Measurements from ENCODE around the gene MTFR1L.

MTFR1L gene

DNA sequence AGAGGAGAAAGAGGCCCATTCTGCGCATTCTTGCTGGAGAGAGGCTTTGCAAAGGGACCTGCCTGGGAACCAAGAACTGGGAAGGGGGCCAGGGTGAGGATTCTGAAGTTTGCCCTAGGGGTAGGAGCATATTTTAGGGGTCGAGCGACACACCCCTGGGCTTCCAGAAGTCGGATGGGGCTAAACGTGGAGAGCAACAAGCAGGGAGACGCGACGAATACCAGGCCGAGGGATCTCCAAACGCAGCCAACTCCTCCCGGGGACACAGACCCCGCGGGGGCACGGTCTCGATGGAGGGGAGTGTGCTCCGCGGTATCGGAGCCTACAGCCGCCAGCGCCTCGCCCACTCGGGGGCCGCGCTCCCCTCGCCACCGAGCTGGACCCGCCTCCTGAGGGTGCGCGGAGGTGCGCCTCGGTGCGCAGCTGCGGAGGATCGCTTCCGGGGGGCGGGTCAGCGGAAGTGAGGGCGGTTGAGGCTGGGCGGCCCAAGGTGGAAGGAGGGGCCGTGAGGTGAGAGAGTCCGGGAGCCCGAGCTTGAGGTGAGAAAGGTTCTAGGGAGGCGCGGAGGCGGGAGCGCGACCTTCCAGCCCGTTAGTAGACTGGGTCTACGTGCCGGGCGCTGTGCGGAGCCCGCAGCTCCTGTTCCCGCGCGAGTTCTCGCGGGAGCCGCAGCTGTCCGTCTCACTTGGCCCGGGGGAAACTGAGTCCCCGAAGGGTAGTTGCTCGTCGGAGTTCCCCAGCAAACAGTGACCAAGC, at the start of gene MTFR1L:
MTFR1L (plus strand) TSS at position 464 of the 756 bp plus-strand sequence. CDS start 3,151 bp downstream, outside the sequence.
- Histone ChIP-seq H3K4me3 (peak within 1 kb of the TSS; percentile 81 to 99 (median 94)), H3K27ac (peak within 1 kb of the TSS; percentile 53 to 97 (median 91))

DNA sequence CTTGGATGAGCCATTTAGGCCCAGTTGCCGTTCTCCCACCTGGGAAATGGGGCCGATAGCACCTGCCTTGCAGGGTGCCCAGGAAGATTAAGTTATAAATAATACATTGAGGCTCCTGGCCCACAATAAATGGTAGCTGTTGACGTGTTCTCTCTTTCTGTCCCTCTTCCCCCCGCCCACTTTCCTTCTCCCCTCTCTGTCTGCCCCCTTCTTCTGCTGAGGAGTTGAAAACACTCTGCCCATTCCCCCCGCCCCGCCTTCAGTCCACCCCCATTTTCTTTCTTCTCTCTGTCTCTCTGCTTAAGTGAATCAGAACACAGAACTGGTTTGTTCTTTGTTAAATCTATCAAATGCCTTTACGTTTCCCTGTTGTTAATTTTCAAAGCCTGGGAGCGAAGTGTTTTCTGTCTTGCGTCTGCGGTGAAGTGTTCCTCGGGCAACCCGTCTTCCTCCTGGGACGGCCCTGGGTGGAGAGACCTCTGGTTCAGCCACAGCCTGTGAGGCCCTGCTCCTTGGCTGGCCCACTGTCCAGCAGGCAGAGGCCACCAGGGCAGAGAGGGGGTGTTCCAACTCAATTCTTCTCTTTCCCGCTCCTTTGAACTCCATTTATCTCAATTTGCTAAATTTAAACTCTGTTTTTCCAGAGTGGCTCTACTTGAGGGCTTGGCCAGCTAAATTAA, 49.1 kb upstream of the MTFR1L start:
- H3K27ac ChIP-seq = peak overlapping the region in 1 of 21 experiments; percentile 19

DNA sequence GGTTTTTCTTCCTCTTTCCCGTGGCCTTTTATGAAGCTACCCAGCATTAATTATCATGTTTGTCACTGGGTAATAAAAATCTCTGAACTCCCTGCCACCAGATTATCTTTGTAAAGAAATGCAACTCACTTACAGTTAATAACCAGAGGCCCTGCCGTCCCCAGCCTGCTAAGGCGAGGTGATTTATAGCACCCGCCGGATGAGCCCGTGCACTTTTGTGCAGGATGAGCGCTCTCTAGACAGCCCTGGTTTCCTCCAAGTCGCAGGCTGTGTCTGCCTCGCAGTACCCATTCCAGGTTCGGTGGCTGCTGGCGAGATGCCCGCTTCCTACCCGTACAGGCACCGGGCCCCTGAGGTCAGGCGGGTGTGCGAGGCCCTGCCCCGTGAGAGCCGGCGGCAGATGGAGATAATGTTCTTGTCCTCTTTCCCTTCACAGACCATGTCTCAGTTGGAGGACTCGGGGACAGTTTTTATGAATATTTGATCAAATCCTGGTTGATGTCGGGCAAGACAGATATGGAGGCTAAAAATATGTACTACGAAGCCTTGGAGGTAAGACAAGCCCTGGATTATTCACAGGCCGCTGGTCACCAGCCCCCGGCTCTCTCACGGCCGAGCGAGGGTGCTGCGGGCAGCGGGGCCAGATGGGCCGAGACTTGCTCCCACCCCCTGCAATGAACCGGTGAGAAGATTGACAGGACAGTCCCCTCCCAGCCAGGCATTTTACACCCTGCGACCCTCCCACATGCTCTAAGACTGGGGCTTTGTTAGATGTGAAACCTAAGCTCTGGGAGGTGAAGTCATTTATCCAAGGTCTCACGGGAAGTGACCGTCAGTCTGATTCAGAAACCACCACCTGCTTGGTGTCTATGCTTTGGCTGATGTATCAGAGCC, 48.3 kb upstream of the MTFR1L start:
- H3K27ac ChIP-seq = no peak overlapping the region
- H3K4me3 ChIP-seq = no peak overlapping the region

More for the DNA sequence above, 49.1 kb upstream of the MTFR1L start:
- H3K4me3 ChIP-seq = no peak overlapping the region

DNA sequence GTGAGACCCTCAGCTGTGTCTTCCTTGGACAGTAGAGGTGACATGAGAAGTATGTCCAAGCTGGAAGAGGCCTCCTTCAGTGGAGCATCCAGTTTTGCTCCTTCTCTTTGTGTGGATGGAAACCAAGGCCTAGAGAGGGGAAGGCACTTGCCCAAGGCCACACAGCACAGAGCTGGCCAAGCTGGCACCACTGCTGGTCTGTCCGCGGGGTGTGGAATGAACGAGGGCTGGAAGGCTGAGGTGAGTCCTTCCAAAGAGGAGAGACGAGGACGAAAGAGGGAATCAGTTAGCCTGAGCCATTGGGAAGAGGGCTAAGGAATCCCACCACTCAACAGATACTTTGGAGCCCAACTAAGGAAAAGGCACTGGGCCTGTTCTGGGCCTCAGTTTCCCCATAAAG, 47.6 kb upstream of the MTFR1L start:
- Histone ChIP-seq H3K27ac (no peak overlapping the region), H3K4me3 (no peak overlapping the region)

DNA sequence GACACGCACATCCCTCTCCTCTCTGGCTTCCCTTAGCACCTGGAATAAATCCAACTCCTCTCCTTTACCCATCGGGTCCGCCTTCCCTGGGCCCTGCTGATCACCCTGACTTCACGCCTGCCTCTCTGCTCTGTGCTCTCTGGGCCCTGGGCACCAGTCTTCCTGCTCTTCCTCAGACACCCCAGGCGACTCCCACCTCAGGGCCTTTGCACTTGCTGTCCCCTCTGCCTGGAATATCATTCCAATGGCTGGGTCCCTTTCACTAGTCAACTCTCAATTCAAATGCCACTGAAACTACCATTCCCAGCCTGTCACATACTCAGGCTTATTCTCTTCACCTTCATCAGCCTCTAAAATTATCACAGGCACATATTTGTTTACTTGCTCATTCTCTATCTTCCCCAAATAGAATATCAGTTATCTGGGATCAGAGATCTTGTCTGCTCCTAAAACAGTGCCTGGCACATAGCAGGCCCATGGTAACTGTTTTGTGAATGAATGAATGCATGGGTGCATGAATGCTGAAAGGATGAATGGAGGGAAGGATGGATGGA, 47.0 kb upstream of the MTFR1L start:
- H3K4me3 ChIP-seq = no peak overlapping the region
- peak overlapping the region in 3 of 21 experiments; percentile 53 to 89 (median 77) for H3K27ac ChIP-seq

DNA sequence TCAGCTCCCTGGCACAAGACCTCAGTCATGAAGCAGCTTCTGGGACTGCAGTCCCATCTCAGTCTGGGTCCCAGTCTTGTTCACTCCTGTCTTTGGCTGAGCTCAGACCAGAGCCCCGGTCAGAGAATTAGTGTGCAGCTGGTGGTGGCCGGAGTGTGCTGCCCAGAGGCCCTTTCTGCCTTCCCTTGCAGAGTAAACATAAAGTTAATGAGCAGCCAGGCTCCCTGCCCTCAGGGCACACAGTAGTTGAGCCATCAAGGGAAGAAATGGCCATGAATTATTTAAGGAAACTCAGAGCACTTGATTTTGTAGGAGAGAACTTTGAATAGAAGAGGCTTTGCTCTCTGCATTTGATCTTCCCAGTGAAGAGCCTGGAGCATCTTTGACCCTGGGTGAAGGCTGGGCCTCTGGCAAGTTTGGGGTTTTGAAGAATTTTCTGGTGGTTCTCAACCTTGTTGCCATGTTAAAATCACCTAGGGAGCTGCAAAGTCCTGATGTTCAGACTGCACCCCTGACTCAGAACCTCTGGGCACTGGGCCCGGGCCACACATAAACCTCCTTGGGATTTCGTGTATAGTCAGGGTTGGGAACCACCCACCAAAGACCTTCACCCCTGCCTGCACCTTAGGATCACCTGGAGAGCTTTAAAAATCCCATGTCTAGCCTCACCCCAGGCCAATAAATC, 46.2 kb upstream of the MTFR1L start:
- Histone ChIP-seq H3K27ac (peak overlapping the region in 5 of 21 experiments; percentile 36 to 89 (median 60)), H3K4me3 (no peak overlapping the region)

DNA sequence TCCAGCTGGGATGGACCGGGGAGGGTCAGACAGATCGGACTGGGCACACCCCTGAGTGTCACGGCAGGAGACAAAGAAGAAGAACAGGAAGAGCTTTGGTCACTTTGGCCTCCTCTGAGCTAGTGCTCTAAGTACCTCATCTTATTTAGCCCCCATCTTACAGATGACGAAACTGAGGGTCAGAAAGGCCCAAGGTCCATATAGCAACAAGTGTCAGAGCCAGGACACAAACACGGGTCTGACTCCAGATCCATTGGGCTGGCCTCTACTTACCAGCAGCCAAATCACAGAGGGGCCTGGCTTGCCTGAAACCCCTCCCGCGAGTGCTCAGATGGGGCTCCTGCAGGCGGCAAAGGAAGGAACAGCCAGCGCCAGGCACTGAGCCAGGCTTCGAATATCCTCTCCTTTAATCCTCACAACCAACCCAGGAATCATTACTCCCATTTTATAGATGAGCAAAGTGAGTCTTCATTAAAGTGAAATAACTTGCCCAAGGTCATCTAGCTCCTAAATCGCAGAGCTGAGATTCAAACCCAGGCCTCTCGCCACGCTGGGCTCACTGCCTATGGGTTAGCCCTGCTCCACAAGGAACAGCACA, 45.4 kb upstream of the MTFR1L start:
- H3K4me3 ChIP-seq = no peak overlapping the region

DNA sequence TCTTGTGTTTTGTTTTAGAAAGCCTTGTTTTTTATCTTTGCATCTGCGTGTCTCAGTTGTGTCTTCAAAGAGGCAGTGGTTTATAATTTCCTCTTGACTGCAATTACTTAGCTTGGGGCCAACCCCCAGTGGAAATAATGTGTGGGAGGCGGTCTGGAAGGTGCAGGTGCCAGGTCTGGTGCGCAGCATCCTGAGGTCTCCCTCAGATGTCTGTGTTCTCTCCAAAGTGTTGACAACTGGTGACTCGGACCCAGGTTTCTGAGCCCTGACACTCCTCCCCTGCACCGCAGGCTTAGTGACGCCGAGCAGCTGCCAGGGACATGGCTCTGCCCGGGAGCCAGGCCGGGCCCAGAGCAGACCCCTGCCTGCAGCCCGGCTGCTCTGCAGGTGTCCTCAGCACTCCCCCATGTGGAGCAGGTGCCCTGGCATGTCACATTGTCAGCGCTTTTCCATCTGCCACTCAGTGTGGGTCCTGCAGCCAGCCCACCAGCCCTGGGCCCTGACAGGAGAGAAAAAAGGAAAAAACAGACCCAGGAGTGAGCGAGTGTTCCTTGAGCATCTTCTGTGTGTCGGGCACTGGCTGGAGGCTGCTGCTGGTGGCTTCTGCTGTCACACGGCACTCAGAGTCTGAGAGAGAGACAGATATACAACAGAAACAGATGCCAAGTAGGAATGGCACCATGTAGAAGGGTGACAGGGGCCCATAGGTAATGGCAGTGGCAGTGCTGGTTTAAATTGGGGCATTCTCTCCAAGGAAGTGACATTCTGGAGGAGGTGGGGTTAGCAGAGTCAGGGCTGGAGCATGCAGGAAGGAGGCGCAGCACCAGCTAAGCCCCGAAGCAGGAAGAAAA, 44.6 kb upstream of the MTFR1L start:
- H3K27ac ChIP-seq = peak overlapping the region in 9 of 21 experiments; percentile 21 to 89 (median 72)
- H3K4me3 ChIP-seq = no peak overlapping the region

More for the DNA sequence above, 45.4 kb upstream of the MTFR1L start:
- peak overlapping the region in 6 of 21 experiments; percentile 5 to 89 (median 68) for H3K27ac ChIP-seq

DNA sequence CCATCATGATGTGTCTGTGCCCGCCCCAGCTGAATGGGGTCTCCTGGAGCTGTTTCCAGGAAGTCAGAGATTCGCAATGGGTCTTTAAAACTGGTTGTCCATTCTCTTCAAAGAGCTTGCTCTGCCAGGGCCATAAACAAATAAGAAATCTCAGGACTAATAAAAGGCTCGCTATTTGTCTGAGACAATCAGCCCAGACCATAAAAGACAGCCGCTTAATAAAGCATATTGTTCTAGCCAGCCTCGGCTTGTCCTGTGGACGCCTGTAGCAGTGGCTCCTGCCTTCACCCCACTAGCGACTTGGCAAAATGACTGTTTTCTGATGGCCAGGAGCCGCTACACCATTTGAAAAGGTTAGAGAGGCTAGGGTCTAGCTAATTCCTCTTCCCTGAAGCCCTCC, 40.4 kb upstream of the MTFR1L start:
- H3K27ac ChIP-seq = no peak overlapping the region

DNA sequence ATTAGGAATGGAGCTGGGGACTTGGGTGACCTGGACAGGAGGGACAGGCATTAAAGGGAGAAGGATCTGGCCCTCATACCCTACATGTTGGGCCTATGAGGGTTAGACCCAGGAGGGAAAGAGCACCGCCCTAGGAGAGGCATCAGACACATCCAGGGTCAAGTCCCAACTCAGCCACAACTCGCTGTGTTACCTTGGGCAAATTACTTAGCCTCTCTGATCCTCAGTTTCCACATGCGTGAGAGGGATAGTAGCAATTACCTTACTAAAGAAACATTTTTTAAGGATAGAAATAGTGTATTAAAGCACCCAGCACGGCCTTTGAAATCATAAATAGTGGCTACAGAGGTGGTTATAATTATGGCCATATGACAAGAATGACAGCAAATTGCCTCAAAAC, 39.9 kb upstream of the MTFR1L start:
- H3K4me3 ChIP-seq = no peak overlapping the region
- H3K27ac ChIP-seq = no peak overlapping the region

More for the DNA sequence above, 40.4 kb upstream of the MTFR1L start:
- no peak overlapping the region for H3K4me3 ChIP-seq

DNA sequence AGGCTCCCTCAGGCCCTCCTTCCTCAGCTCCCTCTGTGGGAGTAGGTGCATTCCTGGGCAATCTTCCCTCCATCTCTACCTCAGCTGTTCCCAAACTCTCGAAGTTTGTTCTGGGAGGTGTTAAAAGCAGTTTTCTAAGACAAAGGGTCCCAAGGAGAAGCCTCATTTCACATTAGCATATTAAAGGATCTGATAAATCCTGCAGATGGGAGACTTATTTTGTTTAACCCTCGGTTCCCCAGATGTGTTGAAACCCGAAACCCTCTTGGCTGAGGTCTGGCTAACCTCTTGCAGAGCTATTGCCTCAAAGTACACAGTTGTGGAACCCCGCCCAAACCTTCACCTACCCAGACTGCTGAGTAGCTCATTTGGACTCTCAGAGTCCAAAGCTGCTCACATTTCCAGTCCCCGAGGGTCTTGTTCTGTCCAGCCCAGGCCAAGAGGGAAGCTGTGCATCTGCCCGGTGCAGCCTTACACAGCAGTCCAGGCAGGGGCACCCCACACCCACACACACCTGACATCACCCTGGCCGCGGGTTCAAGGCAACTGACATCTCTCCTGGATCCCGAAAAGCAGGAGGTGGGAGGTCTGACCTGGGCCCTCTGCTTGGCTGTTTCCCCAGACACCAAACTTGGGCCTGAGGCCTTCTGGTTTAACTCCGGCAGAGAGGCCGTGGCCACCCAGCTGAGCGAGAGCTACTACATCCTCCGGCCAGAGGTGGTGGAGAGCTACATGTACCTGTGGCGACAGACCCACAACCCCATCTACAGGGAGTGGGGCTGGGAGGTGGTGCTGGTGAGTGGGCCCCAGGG, 39.2 kb upstream of the MTFR1L start:
- H3K4me3 ChIP-seq = no peak overlapping the region
- no peak overlapping the region for H3K27ac ChIP-seq

DNA sequence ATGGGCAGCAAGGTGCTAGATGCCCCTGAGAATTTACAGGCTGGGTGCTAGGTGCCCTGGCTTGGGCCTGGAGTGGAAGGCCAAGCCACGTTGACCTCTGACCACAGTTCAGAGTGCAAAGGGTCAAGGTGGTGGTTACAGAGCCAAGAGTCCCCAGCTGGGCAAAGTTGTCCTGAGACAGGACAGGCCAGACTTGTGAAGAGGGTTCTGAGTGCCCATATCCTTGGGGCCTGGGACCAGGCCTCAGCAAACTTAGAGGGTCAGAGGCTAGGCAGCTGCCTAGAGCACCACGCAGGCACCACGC, 38.7 kb upstream of the MTFR1L start:
- H3K27ac ChIP-seq = no peak overlapping the region
- no peak overlapping the region for H3K4me3 ChIP-seq

DNA sequence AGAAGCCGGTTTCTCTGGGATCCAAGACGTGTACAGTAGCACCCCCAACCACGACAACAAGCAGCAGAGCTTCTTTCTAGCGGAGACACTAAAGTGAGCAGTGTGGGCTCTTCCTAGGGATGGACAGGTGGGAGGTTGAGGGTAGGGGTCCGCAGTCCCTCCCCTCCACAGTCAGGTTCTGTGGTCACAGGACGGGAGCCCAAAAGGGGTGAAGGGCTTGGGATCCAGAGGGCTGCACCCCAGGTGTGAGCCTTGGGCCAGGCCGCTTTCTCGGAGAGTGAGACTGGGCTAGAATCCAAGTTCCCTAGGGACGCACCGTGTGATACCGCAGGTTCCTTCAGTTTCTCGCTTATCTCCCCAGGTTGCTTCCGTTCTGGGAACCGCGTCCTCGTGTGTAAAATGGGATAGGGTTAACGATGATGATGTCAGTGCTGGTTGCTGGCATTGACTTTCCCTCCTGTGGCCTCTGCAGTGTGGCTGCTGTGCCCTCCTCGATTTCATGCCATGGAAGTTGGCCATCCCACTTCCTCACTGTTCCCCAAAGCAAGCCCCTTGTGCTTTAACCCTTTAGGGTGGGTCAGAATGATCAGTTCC, 37.0 kb upstream of the MTFR1L start:
- no peak overlapping the region for H3K4me3 ChIP-seq
- H3K27ac ChIP-seq = no peak overlapping the region

DNA sequence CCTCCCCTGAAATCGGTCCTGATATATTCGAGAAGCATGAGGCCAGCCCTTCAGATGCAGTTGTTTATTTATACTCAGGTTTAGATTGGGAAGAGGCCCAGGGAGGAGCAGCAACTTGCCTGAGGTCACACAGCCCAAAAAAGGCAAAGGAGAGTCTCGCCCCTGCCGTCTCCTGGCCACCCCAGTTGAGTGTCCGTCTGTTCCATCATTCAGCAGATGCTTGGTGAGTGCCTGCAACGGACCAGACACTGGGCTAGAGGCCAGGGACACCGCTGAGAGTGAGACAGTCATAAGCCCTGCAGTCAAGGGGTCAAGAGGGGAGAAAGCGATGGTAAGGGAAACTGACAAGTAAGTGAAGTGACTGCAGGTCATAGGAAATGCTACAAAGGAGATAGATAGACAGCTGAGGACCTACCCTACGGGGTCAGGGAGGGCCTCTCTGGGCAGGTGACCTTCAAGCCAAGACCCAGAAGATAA, 35.1 kb upstream of the MTFR1L start:
- Histone ChIP-seq H3K27ac (no peak overlapping the region), H3K4me3 (no peak overlapping the region)

DNA sequence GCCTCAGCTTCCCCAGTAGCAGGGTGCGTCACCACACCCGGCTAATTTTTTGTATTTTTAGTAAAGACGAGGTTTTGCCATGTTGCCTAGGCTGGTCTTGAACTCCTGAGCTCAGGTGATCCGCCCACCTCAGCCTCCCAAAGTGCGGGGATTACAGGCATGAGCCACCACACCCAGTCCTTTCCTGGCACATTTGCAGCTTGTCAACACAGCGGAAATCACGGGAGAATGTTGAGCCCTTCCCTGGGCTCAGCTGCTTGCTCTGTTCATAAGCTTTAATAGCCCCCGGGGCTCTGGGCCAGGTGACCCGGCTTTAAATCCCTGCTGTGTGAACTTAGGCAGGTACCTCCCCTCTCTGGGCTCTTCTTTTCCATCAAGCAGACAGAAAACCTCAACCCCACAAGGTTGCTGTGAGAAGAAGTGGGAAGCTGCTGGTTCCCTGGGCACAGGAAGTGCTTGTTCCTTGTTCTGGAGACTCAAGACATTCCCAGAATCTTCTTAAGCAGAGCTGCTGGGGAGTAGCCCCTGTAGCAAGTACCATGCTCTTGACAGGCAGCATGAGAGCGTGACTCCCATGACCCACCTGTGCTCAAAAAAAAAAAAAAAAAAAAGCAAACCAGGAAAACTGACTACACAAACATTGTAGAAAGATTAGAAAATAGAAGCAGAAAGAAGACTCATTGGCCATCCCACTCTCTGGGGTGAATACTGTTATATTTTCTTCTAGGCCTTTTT, 34.3 kb upstream of the MTFR1L start:
- Histone ChIP-seq H3K4me3 (no peak overlapping the region), H3K27ac (no peak overlapping the region)

All from skin epidermis (tissue), 12 donors.